Middle frontal gyrus (tissue), 1 donor: Measurements from ENCODE around the gene SNX11.

ENCODE experiments used
- DNase-seq: peaks from one replicate; pipeline ENCODE4 v3.0.0-alpha.2; 2015; ENCODE audit warnings: low spot score; ENCODE audit errors: extremely low spot score

The SNX11 gene

DNA sequence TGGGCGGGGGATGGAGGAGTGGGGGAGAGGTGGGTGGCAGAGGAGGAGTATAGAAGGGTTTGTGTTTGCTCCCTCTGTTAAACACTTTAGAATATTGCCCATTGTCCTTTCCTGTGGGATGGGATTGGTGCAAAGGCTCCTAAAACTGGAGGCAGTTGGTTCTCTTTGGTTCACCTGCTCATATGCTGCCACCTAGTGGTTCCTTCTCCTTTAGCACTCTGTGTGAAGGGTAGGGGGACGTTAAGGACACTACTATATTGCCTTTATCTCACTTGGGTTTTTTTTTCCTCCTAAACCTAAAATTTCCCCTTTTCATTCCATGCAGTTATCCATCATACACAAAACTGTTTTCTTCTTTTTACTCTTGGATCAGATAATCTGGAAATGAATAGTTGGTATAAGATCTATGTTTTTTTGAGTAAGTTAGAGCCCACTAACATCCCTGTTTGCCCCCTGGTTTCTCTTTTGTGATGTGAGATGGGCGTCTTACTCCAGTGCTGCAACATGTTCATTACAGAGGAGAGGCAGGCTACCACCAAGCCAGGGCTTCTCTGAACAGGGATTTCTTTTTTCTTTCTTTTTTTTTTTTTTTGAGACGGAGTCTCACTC is 23.8 kb downstream of the SNX11 start:
- no peak for DNase-seq

DNA sequence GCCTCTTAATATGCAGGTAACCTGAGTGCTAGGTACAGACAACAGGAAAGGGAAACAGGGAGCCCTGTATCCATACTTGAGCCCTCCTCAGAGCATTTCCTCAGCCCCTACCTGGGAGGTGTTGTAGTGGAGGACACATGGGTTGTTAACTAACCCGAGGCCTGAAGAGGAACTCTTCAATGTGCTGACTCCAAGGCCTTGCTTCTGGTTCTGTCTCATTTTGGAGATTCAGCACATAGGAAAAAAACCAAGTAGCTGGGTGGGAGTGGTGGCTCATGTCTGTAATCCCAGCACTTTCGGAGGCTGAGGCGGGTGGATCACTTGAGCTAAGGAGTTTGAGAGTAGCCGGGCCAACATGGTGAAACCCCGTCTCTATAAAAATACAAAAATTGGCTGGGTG is 24.8 kb downstream of the SNX11 start:
- DNase-seq, result no peak

DNA sequence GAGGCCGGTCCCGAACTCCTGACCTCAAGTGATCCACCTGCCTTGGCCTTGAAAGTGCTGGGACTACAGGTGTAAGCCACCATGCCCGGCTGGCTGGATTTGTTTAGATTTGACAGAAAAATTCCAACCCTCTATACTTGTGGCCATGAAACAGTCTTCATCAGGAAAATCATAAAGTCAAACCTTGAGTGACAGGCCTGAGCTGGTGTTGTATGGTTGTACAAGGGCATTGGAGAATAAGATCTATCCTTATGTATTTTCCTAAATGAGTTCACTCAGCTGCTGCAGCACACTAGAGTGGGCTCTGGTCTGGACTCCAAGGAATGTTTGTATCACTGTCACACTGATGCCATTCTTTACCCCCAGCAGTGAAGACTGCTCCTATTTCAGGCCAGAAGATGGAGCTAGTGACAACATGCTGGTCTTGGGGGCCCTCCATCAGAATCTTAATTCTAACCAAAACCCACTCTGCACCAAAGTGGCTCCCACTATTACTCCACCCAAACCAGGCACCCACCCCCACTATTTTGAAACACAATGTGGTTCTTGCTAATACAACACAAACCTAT is 27.4 kb downstream of the SNX11 start:
- no peak for DNase-seq

DNA sequence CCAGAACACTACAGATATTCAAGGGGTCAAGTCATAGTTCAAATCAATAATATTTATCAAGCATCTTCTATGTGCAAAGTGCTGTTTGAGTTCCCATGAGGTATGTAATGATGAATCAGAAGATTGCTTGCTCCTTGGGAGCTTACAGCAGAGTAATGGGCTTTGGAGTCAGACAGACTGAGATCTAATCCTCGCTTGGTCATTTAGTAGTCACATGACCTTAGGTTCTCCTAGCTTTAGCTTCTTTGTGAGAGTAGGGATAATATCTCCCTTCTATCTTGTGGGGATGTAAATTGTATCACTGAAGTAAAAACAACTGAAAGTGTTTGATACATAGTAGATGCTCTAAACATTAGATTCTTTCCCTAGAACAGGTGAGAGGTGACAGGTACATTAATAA is 30.1 kb downstream of the SNX11 start:
- no peak for DNase-seq

DNA sequence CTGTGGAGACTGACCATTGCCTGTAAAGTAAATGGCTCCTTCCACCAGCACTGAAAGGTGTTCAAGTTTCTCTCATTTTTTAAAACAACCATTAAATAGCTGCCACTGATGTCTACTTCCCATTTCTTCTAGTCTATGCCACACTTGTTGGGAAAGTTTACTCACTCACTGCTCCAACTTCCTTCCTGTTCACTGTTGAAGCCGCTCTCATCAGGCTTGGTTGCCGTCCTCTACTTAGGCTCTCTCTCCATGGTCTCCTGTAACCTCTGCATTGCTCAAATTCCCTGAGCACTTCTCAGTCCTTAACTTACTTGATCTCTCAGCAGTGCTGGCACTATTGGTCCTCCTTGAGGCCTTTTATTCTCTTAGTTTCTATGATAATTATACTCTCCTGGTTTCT is 32.4 kb downstream of the SNX11 start:
- no peak for DNase-seq

DNA sequence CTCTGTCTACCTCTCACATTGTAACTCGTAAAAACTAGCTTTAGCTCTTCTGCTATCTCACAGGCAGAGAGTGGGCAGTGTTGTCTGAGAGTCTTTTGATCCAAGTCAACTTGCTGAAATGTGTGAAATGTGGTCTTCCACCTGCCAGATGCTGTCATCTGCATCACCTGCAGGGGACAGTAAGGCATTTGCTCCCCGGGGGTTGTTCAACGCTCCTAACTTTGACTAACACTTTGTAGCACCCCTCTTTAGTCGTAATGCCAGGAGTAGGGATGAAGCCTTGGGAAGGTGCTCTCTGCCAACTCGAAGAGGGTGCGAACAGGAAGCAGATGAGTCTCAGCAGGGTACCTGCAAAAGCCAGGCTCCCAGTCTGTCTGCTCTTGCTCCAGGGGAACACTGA is 36.1 kb downstream of the SNX11 start:
- DNase-seq, result no peak

DNA sequence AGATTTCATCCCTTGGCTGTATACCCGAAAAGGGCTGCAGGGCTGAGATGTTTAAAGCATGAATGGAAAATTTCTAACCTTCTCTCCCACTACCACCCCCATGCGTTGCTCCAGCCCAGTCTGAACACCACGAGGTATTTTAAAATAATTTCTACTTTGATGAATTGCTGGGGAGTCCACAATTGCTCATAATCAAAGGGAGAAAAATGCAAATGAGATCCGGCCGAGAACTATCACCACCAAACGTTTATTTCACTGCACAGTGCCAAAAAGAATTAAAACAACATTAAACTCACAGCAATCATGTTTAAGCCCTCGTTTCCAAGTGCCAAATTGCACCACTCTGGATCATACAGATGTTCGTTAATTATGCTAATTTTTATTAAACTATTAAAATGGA is 36.7 kb downstream of the SNX11 start:
- DNase-seq, result no peak

DNA sequence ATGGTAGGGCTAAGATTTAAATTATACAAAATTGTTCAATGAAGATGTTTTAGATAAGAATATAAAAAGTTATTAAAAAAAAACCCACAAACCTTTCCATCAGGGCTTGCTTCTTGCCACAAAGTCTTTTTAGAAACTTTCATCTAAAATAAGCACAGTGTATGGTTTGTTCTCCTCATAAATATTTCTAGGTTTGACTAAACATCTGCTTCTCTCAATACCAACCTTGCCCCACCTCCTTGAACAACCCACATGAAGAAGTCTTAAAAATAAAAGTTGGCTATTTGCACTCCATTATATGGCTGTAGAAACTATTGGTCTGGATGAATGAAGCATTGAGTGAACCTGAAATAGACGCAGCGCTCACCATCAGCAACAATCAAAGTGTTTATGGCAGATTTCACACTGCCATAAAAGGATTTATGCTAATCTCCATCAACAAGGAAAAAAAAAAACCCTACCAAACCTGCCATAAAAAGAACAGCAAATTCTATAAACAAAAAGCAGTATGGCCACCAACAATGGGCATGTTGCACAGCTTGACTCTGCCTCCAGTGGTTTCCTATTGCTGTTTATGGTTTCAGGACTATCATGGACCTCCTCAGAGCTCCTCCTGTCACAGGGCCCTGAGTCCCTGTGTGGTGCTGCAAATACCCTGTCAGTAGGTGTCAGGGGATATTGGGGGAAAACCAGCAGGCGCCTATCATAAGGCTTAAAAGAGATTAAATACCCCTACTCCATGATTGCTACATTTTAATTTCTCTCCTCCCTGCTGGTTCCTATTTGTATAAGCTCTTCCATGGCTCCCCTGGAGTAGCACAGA is 37.6 kb downstream of the SNX11 start:
- DNase-seq, result no peak

DNA sequence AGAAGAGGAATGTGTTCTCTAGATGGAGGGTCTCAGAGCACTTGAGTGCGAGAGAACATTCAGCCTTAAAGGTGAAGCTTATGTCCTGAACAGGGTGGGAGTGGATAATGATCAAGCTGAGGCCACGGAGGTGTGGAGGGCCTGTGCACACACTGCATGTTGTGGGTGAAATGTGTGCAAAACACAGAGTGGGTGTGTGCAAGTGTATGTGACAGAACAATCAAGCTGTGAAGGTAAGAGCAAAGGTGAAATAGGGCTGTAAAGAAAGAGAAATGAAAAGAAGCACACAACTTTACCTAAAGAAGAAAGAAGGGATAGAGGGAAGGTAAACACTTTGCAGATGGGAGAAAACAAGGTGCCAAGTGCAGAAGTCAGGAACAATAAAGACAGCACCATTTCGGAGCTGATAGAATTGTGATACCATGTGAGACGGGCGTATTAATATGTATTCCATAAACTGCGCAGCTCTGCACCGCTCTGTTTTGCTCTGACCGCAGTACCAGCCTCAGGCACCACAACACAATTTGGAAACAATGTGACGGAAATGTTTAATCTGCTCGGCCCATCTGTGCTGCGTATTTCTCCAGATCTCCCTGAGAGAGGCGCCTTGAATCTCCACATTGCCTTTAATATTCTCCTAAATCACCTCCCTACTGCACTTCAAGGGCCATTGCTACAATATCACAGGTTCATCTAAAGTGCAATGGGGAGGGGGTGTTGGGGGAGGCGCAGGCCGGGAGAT is 40.6 kb downstream of the SNX11 start:
- no peak for DNase-seq

DNA sequence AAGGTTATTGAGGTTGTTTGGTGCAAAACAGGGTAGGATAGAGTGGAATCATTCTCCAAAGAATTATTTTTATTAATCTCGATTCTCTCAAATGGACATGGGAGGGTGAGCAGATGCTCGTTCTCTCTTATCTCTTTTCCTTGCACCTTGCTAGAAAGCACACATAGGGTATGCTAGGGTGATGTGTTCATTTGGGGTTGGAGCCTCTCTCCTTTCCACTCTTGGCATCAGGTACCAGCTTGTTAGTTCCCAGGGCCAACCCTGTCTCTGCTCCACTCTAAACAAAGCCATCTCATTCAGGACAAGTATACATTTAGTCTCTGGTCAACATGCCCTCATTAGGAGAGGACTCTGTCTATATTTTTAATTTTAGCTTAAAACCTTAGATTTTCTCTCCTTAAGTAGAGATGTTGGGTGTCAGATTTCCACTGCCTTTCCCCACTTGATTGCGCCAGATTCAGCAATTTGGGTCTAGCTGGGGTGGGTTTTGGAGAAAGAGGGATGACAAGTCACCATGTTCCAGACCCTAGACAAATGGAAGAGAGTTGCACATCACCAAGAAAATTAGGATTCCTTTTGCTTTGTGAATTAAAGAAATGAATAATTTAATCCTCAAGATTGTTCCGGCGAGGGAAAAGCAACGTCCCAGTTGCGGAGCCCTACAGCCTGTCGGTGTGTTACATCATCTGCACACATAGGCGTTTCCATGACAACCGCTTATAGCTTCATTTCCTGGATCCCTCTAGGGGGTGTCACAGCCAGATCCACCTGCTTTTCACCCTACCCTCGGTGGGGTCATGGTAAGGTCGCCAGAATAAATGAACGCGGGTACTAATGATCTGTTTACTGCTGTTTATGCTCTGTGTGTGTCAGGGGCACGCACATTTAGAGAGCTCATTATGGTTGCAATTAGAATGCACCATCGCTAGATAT is 41.6 kb downstream of the SNX11 start:
- DNase-seq, result no peak

DNA sequence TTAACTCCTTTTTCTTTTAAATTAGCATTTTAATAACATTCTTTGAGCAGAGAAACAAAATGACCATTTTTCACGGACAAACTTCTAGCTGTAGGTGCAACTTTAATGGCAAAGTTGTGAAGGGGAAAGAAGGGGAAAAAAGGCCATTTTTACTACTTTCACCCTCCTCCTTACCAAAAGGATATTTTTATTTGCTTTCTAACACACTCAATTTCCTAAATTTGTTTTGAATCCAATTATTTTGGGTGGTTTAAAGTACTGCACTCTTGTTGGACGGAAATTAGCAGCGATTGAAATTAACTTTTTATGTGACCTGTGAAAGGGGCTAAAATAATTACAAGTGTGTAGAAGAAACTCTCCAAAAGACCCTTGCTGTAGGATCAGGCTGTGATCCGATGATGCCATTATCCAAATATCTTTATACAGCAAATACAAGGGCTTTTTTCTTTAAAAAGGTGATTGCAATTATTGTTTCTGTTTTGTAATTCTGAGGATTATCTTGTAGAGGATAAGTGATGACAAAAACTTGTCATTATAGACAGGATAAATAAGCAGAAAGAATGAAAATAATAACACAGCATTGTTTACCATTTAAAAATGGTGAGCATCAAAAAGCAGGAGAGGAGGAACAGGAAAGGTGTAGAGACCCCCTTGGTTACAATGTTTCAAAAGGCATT is 42.4 kb downstream of the SNX11 start:
- DNase-seq, result no peak

DNA sequence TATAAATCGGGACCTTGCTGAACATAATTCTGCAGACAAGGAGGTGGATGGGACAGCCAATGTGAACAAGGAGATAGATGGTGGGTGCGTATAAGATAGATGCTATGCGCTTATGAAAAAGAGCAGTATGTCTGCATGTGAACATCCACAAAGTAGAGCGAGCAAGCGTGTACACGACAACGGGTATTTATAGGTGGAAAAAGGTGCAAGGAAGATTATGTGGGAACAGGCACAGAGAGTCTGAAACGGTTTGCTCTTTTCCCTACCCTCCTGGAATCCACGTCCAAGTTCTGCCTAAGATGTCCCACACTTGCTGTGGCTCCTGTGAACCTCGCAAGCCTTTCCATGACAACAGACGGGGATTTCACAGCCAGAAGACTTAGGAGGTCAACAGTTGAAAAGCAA is 43.0 kb downstream of the SNX11 start:
- DNase-seq, result no peak

DNA sequence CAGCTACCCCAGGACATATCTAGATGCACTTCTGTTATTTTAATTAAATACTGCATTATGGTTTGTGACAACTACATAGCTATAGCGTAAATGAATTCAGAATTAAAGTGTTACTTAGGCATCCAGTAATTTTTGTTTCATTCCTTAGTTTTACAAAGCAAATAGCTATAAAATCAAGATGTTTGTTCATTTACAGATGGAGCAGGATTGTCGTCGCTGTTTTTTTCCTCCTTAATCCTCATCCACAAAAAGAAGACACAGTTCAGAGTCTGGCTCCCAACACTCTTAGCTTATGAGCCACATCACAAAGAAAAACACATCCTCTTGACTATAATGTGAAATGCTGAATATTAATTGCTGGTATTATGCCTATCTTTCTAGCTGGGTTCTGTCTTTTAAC is 43.7 kb downstream of the SNX11 start:
- DNase-seq, result no peak

DNA sequence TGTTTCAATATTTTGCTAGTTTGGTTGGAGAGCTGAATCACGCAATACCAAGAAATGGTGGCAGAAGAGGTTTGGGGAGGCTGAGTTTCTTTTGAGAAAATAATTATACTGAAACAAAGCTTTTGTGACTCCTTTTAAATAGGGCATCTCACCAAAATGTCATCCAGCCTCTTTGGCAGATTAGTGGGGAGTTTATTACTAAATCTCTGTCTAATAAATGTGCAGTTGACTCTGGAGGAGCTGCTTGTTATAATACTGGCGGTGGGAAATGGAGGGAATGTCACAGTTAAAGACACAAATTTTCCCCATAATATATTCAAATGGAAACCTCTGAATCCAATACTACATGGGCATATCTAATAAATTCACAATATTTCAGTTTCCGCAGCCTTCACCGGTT is 44.7 kb downstream of the SNX11 start:
- no peak for DNase-seq

DNA sequence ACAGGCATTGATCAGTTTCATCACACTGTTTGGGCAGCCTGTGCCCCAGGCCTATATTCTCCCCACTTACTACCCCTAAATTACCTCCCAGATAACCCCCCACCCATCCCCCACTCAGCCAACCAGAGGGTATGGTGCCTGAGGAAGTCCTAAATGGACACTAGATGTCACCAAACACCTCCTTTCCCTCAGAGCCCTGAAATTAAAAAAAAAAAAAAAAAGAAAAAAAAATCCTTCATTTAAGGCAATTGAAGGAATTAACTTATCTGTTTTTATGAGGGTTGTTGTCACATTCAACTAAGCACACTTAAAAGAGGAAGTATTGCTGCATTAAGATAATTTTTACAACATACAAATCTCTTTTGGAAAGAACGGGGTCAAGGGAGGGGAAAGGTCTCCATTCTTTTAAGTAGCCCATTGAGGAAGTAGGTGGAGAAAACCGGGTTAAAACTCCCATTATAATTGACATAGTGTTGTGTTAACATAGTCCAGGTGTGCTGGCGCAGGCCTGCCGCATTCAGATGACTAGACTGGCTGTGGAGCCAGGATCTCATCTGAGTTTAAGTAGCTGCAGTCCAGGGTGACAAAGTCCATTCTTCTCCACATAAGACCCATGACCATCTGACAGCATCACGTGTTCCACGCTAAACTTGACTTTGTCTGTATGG is 46.3 kb downstream of the SNX11 start:
- DNase-seq, result no peak

DNA sequence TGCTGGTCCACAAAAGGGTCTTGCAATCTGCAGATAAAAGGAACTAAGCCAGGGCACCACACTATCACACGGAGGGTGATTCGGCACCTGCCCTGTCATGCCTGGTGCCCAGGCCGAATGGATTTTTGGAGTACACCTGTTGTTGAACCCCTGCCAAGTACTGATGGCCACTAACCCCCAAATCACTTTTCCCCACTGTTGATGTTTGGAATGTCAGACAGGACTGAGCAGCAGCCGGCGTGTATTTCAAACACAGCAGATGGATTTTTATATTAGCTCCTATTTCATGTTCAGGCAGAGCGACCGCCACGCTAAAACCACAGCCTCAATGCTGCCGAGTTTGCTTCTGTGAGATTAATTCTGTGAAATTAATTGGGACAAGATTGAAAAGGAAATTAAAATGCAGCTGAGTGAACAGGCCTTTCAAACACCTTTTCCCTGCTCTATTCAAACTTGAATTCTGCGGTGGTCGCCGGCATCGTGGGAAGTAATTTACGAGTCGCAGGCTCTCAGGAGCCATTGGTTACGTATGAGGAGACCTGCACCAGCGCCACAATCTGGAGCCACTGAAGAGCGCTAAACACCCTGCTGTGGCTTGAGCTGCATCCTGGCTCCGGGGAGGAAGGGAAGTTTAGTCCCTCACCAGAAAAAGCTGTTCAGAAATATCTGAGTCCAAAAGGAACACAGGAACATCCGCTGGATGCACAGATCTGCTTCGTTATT is 48.5 kb downstream of the SNX11 start:
- DNase-seq, result no peak

DNA sequence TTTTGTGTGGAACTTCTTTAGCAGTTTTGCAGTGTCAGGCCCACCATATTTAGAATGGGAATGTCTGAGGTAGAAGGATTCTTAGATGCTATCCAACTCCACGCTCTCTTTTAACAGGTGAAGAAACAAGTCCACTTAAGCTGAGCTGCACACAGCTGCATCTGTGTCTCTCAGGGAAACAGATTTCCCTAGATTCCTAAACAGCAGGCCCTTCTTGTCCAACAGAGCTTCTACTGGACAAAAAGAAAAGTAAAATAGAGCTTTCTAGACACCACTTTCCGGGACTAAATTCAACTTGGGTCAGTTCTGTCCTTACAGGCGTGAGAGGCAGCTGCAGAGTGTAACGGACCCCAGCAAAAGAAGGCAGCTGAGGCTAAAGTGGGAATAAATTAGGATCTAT is 51.7 kb downstream of the SNX11 start:
- no peak for DNase-seq

DNA sequence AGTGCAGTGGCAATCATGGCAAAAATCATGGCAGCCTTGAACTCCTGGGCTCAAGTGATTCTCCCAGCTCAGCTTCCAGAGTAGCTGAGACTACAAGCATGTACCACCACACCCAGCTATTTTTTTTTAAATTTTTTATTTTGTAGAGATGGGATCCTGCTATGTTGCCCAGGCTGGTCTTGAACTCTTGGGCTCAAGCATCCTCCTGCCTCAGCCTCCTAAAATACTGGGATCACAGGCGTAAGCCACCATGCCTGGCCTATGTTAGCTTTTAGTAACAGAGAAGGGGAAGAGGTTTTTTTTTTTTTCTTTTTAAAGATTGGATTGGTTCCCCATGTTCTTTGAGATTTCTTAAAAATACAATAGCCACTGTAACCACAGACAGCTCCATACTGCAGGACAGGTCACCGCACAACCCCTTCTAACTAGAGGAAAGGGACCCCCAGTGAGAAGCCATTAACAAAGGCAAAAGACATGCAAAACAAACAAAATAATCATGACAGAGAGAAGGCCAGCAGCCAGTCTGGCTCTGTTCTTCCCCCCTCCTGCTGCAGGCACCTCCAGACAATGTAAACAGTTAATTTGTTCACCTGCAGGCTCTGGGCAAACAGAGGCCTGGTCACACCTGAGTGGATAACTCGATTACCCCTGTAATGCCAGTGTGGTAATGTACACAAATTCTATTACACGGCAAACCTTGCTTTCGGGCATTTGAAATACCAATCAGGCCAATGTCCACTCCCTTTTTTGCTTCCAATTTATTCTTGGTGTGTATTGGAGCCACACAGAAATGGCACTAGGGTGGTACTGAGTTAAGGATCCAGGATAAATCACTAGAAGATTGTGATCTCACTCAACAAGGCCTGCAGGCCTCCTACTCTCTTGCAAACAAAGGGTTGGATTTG is 52.9 kb downstream of the SNX11 start:
- DNase-seq, result no peak
